GM23338 (cell line): ENCODE data around the gene PCDHA3. TPM values are rescaled to one million over a fixed set of nuclear protein-coding genes. Genes with fewer than 3 reads are reported as not detected.
"Not testable (repeated sequence)": the region's sequence is repeated elsewhere in the genome, so short reads cannot be mapped to it uniquely, and the experiment has no call there.

Experiments used
- ATAC-seq: fragments of 200-7000 bp; cut with Tn5 transposase; 3 replicates; pipeline ENCODE4 v1.9.1; 2020
- DNase-seq: peaks from one replicate; pipeline ENCODE4 v3.0.0-alpha.2; 2015; ENCODE audit warnings: low spot score
- H2AFZ ChIP-seq: fragments of 200-600 bp; sonication (generic); 2 replicates; pipeline ENCODE4 v1.8.0; 2016; ENCODE audit warnings: antibody characterized with exemption, mild to moderate bottlenecking, moderate library complexity
- H3F3A ChIP-seq: fragments of 200-600 bp; sonication (generic); replicated peaks from 2 replicates; pipeline ENCODE4 v1.8.0; 2017; ENCODE audit warnings: antibody characterized with exemption, mixed run types, low read depth
- H3K27ac ChIP-seq: fragments of 200-600 bp; sonication (generic); 2 replicates; pipeline ENCODE4 v1.6.1; 2016; ENCODE audit warnings: low read depth
- H3K27me3 ChIP-seq: fragments of 200-600 bp; sonication (generic); 2 replicates; pipeline ENCODE4 v1.8.0; 2016; ENCODE audit warnings: mild to moderate bottlenecking, mixed run types, moderate library complexity; ENCODE audit not compliant: insufficient read depth
- H3K36me3 ChIP-seq: fragments of 200-600 bp; sonication (generic); 2 replicates; pipeline ENCODE4 v1.8.0; 2016; ENCODE audit warnings: mild to moderate bottlenecking; ENCODE audit not compliant: insufficient read depth
- H3K4me1 ChIP-seq: fragments of 200-600 bp; sonication (generic); 2 replicates; pipeline ENCODE4 v1.8.0; 2016; ENCODE audit warnings: mild to moderate bottlenecking, moderate library complexity; ENCODE audit not compliant: insufficient read depth
- H3K4me2 ChIP-seq: fragments of 200-600 bp; sonication (generic); 2 replicates; pipeline ENCODE4 v1.7.1; 2017; ENCODE audit warnings: mixed run types
- H3K4me3 ChIP-seq: fragments of 200-600 bp; sonication (generic); 2 replicates; pipeline ENCODE4 v1.6.1; 2016; ENCODE audit warnings: mixed run types
- H3K79me2 ChIP-seq: fragments of 200-600 bp; sonication (generic); replicated peaks from 2 replicates; pipeline ENCODE4 v1.8.0; 2017; ENCODE audit warnings: mild to moderate bottlenecking; ENCODE audit not compliant: insufficient read depth
- H3K9me2 ChIP-seq: fragments of 200-600 bp; sonication (generic); 2 replicates; pipeline ENCODE4 v1.8.0; 2017; ENCODE audit not compliant: insufficient read depth
- H4K20me1 ChIP-seq: fragments of 200-600 bp; sonication (generic); replicated peaks from 2 replicates; pipeline ENCODE4 v1.8.0; 2017; ENCODE audit warnings: mild to moderate bottlenecking; ENCODE audit not compliant: insufficient read depth
- H3K27ac Mint-ChIP-seq: 2 replicates; pipeline ENCODE4 v1.8.0; 2020; ENCODE audit warnings: inconsistent platforms, mild to moderate bottlenecking, moderate library complexity, mixed read lengths
- H3K27me3 Mint-ChIP-seq: 3 replicates; pipeline ENCODE4 v1.8.0; 2022; ENCODE audit warnings: low read depth, mild to moderate bottlenecking, moderate library complexity, mixed read lengths, inconsistent platforms; ENCODE audit not compliant: insufficient read depth, poor library complexity
- H3K36me3 Mint-ChIP-seq: 3 replicates; pipeline ENCODE4 v1.8.0; 2021; ENCODE audit warnings: low read depth, mild to moderate bottlenecking, inconsistent platforms, moderate library complexity, mixed read lengths
- H3K4me1 Mint-ChIP-seq: 3 replicates; pipeline ENCODE4 v1.8.0; 2020; ENCODE audit warnings: mild to moderate bottlenecking, inconsistent platforms, mixed read lengths
- H3K4me3 Mint-ChIP-seq: 3 replicates; pipeline ENCODE4 v1.8.0; 2021; ENCODE audit warnings: moderate library complexity, mild to moderate bottlenecking, inconsistent platforms, mixed read lengths
- H3K9me3 Mint-ChIP-seq: 3 replicates; pipeline ENCODE4 v1.8.0; 2020; ENCODE audit warnings: moderate library complexity, mild to moderate bottlenecking, inconsistent platforms, mixed read lengths
- CTCF ChIP-seq, 2 experiments: fragments of 200-600 bp in 1 of 2; sonication (generic) in 1 of 2; conservative IDR thresholded peaks; 2 replicates each; pipeline versions ENCODE4 v1.5.1 to v1.6.1; 2016 to 2017; ENCODE audit warnings: antibody characterized with exemption in 2 of 2, low read depth in 2 of 2, mild to moderate bottlenecking in 2 of 2, moderate library complexity in 1 of 2
- NANOG ChIP-seq: IDR thresholded peaks from 2 replicates; pipeline ENCODE4 v1.6.1; 2016; ENCODE audit warnings: antibody characterized with exemption, borderline replicate concordance
- polyA plus RNA-seq: library from polyadenylated mRNA; unstranded; fragments of >200 nt; fragmentation: Nextera tagmentation; extraction: Ambion mirVana; gene quantifications from 2 replicates; pipeline ENCODE4 v1.2.1, GENCODE V29; 2016
- total RNA-seq: library from RNA; depleted of rRNA; stranded (reverse); fragments of >200 nt; shearing (Covaris generic); gene quantifications from 2 replicates; pipeline ENCODE4 v1.2.3, GENCODE V29; 2014

PCDHA3 gene
- total and polyA plus RNA-seq, 2 experiments from 2014 or later, result 0.87 to 4.0 TPM

DNA sequence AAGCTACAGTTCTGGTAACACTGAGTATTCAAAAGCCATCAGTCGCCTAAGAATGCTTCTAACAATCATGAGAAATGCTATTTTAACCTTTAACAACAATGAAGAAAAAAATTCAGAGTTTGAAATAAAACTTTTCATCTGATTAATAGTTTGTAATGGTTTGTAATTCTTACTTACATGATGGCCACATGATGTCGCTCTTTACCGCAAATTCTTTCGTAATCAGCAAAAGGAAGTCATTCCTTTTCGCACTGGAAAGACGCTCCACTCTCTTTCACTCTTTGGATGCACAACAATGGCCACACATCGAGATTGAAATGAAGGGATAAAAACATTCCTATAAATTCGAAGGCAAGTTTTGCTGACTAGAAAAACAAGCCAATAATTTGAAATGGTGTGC is 33.1 kb downstream of the PCDHA3 start, which contains the start of gene PCDHA7:
PCDHA7 (plus strand) TSS at position 277 of the 400 bp plus-strand sequence; CDS start at position 392, 115 bp downstream.
- Histone ChIP-seq H2AFZ (peak within 1 kb of the TSS; percentile 2; the same call in 1 of the 2 replicates), H4K20me1 (no peaks in the 10 kb centered on the region; the same call in 1 of the 2 replicates), H3F3A (no peaks in the 10 kb centered on the region), H3K9me2 (no peaks in the 10 kb centered on the region), H3K36me3 (no peaks in the 10 kb centered on the region), H3K4me3 (peak within 1 kb of the TSS; percentile 62), H3K27ac (peak within 1 kb of the TSS; percentile 3; the same call in 1 of the 2 replicates), H3K79me2 (no peaks in the 10 kb centered on the region), H3K4me2 (peak within 1 kb of the TSS; percentile 72), H3K4me1 (no peaks in the 10 kb centered on the region), H3K27me3 (no peaks in the 10 kb centered on the region)
- H3K4me1 Mint-ChIP-seq, result no peaks in the 10 kb centered on the region
- H3K27ac Mint-ChIP-seq, result peak within 1 kb of the TSS; percentile 51; the same call in 1 of the 2 replicates
- no peak; the same call in 1 of the 3 replicates for ATAC-seq
- peak; percentile 73 for DNase-seq
- peak within 1 kb of the TSS; percentile 74 for H3K4me3 Mint-ChIP-seq
- peaks cover 28% of the 10 kb centered on the region; the same call in 2 of the 3 replicates for H3K36me3 Mint-ChIP-seq
- peak; percentile 64 to 72 for TF ChIP-seq CTCF (conservative IDR thresholded peaks at IDR 0.05; ENCODE audit: low read depth in 2 of 2)
- TF ChIP-seq NANOG, result no peak
- peaks cover 10% of the 10 kb centered on the region for H3K9me3 Mint-ChIP-seq
- peaks cover 3% of the 10 kb centered on the region for H3K27me3 Mint-ChIP-seq

DNA sequence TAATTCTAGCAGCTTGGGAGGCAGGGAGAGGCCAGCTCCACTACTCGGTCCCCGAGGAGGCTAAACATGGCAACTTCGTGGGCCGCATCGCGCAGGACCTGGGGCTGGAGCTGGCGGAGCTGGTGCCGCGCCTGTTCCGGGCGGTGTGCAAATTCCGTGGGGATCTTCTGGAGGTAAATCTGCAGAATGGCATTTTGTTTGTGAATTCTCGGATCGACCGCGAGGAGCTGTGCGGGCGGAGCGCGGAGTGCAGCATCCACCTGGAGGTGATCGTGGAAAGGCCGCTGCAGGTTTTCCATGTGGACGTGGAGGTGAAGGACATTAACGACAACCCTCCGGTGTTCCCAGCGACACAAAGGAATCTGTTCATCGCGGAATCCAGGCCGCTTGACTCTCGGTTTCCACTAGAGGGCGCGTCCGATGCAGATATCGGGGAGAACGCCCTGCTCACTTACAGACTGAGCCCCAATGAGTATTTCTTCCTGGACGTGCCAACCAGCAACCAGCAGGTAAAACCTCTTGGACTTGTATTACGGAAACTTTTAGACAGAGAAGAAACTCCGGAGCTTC is 33.7 kb downstream of the PCDHA3 start:
- H3K36me3 Mint-ChIP-seq, result peaks cover 28% of the 10 kb centered on the region; the same call in 2 of the 3 replicates
- H2AFZ ChIP-seq, result peak overlapping the region; percentile 2; the same call in 1 of the 2 replicates
- not testable (repeated sequence) for H3F3A ChIP-seq, H3K27me3 ChIP-seq, H3K4me1 Mint-ChIP-seq, H4K20me1 ChIP-seq, H3K9me2 ChIP-seq, H3K36me3 ChIP-seq, H3K4me1 ChIP-seq, H3K79me2 ChIP-seq, H3K9me3 Mint-ChIP-seq, H3K27me3 Mint-ChIP-seq
- peak overlapping the region; percentile 72 for H3K4me2 ChIP-seq
- peak overlapping the region; percentile 51; the same call in 1 of the 2 replicates for H3K27ac Mint-ChIP-seq
- DNase-seq (peak; percentile 56), ATAC-seq (peak; percentile 90)
- H3K4me3 Mint-ChIP-seq, result peak overlapping the region; percentile 74
- H3K4me3 ChIP-seq, result peak overlapping the region; percentile 62
- peak overlapping the region; percentile 3; the same call in 1 of the 2 replicates for H3K27ac ChIP-seq
- peak; percentile 44 to 45; a peak in 3 of 4 replicates for TF ChIP-seq CTCF (conservative IDR thresholded peaks at IDR 0.05; ENCODE audit: low read depth in 2 of 2)
